B cell (primary cell): Measurements from ENCODE around the gene CRYAA.
"Not testable (repeated sequence)": the region's sequence is repeated elsewhere in the genome, so short reads cannot be mapped to it uniquely, and the experiment has no call there.

ENCODE experiments used
- EZH2 ChIP-seq: IDR thresholded peaks from 2 replicates; pipeline ENCODE4 v1.6.1; 2012; ENCODE audit warnings: borderline replicate concordance, low read depth, mild to moderate bottlenecking, moderate library complexity, low read length; ENCODE audit not compliant: insufficient read depth, poor library complexity, severe bottlenecking
- TF ChIP-seq, protein P1 (sequence below): fragments of 200-600 bp; IDR thresholded peaks from one replicate; pipeline ENCODE4 v1.8.0; 2022; ENCODE audit warnings: antibody characterized with exemption, mild to moderate bottlenecking

- TF ChIP-seq, protein P1, sequence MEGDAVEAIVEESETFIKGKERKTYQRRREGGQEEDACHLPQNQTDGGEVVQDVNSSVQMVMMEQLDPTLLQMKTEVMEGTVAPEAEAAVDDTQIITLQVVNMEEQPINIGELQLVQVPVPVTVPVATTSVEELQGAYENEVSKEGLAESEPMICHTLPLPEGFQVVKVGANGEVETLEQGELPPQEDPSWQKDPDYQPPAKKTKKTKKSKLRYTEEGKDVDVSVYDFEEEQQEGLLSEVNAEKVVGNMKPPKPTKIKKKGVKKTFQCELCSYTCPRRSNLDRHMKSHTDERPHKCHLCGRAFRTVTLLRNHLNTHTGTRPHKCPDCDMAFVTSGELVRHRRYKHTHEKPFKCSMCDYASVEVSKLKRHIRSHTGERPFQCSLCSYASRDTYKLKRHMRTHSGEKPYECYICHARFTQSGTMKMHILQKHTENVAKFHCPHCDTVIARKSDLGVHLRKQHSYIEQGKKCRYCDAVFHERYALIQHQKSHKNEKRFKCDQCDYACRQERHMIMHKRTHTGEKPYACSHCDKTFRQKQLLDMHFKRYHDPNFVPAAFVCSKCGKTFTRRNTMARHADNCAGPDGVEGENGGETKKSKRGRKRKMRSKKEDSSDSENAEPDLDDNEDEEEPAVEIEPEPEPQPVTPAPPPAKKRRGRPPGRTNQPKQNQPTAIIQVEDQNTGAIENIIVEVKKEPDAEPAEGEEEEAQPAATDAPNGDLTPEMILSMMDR: not testable (repeated sequence)
- TF ChIP-seq EZH2: not testable (repeated sequence)
Measured at GRCh38 chr21:43162708-43163205, 6.1 kb upstream of the CRYAA start.
